SU-DHL-6 (cell line): ENCODE results near the gene COL23A1.

ENCODE experiments used
- H2AFZ ChIP-seq: fragments of 200-600 bp; sonication (generic); 2 replicates; pipeline ENCODE4 v1.6.1; 2014; ENCODE audit warnings: low read depth, mild to moderate bottlenecking, moderate library complexity, mixed read lengths, antibody characterized with exemption, low read length; ENCODE audit not compliant: severe bottlenecking
- H3F3A ChIP-seq: fragments of 200-600 bp; shearing (Covaris generic); 2 replicates; pipeline ENCODE4 v1.6.0; 2016; ENCODE audit warnings: antibody characterized with exemption, mild to moderate bottlenecking; ENCODE audit not compliant: insufficient read depth
- H3K27ac ChIP-seq: fragments of 200-600 bp; sonication (generic); 2 replicates; pipeline ENCODE4 v1.5.1; 2016; ENCODE audit warnings: low read depth, mild to moderate bottlenecking, low read length, moderate library complexity, mixed read lengths
- H3K27me3 ChIP-seq: fragments of 200-600 bp; sonication (generic), shearing (Covaris generic); 2 replicates; pipeline ENCODE4 v1.6.0; 2014; ENCODE audit warnings: mild to moderate bottlenecking, low read length
- H3K36me3 ChIP-seq: fragments of 200-600 bp; sonication (generic); 2 replicates; pipeline ENCODE4 v1.6.1; 2014; ENCODE audit warnings: mild to moderate bottlenecking, low read length, mixed read lengths
- H3K4me2 ChIP-seq: fragments of 300-600, 200-600 bp; shearing (Covaris generic), sonication (generic); 2 replicates; pipeline ENCODE4 v1.6.0; 2014; ENCODE audit warnings: low read length, low read depth, mild to moderate bottlenecking; ENCODE audit not compliant: poor library complexity, severe bottlenecking
- H3K4me3 ChIP-seq: fragments of 200-600 bp; sonication (generic); 2 replicates; pipeline ENCODE4 v1.5.1; 2014; ENCODE audit warnings: antibody characterized with exemption, low read length, mild to moderate bottlenecking, mixed read lengths; ENCODE audit not compliant: insufficient read depth, poor library complexity, severe bottlenecking
- H3K79me2 ChIP-seq: fragments of 200-600 bp; sonication (generic); 2 replicates; pipeline ENCODE4 v1.6.1; 2014; ENCODE audit warnings: mild to moderate bottlenecking, low read length, moderate library complexity; ENCODE audit not compliant: insufficient read depth
- H3K9ac ChIP-seq: fragments of 200-600 bp; sonication (generic); 2 replicates; pipeline ENCODE4 v1.7.0; 2014; ENCODE audit warnings: mild to moderate bottlenecking, low read length
- H3K9me2 ChIP-seq: fragments of 200-600 bp; sonication (generic); replicated peaks from 2 replicates; pipeline ENCODE4 v1.6.1; 2014; ENCODE audit warnings: low read length; ENCODE audit not compliant: insufficient read depth
- H3K9me3 ChIP-seq: fragments of 200-600 bp; sonication (generic); 2 replicates; pipeline ENCODE4 v1.6.1; 2014; ENCODE audit warnings: low read length, mixed read lengths; ENCODE audit not compliant: insufficient read depth
- H4K20me1 ChIP-seq: fragments of 200-600 bp; sonication (generic); 2 replicates; pipeline ENCODE4 v1.6.1; 2014; ENCODE audit warnings: low read depth, mild to moderate bottlenecking, antibody characterized with exemption, low read length, moderate library complexity, mixed read lengths
- EZH2phosphoT487 ChIP-seq: fragments of 200-600 bp; sonication (generic), shearing (Covaris generic); conservative IDR thresholded peaks from 2 replicates; pipeline ENCODE4 v1.6.1; 2018; ENCODE audit warnings: mild to moderate bottlenecking, antibody characterized with exemption, low read length, moderate library complexity, mixed read lengths
- TF ChIP-seq, protein P1 (sequence below): fragments of 200-600 bp; sonication (generic); IDR thresholded peaks from one replicate; pipeline ENCODE4 v1.5.1; 2017; ENCODE audit warnings: antibody characterized with exemption, mild to moderate bottlenecking, low read length, moderate library complexity; ENCODE audit not compliant: insufficient read depth, poor library complexity, severe bottlenecking

COL23A1 gene

DNA sequence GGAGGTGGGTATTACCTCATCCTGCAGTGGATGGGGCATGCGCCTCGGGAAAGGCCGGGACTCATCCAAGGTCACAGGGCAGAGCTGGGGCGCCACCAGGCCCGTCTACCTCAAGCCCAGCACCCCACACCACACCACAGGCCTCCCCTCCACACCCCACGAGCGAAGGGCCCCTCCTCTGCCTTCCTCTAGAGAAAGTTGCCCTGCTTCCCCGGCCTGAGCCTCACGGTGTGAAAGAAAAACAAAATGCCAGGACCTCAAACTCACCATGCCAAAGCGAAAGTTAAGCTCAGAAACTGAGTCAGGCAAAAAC, 161.1 kb downstream of the COL23A1 start:
- Histone ChIP-seq H3K4me3 (no peak overlapping the region), H4K20me1 (no peaks in the 10 kb centered on the region), H3K4me2 (no peak overlapping the region), H3K9ac (no peak overlapping the region), H3F3A (no peaks in the 10 kb centered on the region), H2AFZ (no peak overlapping the region), H3K9me3 (no peaks in the 10 kb centered on the region), H3K27ac (no peak overlapping the region), H3K79me2 (no peaks in the 10 kb centered on the region), H3K9me2 (no peaks in the 10 kb centered on the region), H3K36me3 (no peaks in the 10 kb centered on the region), H3K27me3 (no peaks in the 10 kb centered on the region)
- TF ChIP-seq, protein P1, sequence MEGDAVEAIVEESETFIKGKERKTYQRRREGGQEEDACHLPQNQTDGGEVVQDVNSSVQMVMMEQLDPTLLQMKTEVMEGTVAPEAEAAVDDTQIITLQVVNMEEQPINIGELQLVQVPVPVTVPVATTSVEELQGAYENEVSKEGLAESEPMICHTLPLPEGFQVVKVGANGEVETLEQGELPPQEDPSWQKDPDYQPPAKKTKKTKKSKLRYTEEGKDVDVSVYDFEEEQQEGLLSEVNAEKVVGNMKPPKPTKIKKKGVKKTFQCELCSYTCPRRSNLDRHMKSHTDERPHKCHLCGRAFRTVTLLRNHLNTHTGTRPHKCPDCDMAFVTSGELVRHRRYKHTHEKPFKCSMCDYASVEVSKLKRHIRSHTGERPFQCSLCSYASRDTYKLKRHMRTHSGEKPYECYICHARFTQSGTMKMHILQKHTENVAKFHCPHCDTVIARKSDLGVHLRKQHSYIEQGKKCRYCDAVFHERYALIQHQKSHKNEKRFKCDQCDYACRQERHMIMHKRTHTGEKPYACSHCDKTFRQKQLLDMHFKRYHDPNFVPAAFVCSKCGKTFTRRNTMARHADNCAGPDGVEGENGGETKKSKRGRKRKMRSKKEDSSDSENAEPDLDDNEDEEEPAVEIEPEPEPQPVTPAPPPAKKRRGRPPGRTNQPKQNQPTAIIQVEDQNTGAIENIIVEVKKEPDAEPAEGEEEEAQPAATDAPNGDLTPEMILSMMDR, result no peak
- TF ChIP-seq EZH2phosphoT487, result no peak

DNA sequence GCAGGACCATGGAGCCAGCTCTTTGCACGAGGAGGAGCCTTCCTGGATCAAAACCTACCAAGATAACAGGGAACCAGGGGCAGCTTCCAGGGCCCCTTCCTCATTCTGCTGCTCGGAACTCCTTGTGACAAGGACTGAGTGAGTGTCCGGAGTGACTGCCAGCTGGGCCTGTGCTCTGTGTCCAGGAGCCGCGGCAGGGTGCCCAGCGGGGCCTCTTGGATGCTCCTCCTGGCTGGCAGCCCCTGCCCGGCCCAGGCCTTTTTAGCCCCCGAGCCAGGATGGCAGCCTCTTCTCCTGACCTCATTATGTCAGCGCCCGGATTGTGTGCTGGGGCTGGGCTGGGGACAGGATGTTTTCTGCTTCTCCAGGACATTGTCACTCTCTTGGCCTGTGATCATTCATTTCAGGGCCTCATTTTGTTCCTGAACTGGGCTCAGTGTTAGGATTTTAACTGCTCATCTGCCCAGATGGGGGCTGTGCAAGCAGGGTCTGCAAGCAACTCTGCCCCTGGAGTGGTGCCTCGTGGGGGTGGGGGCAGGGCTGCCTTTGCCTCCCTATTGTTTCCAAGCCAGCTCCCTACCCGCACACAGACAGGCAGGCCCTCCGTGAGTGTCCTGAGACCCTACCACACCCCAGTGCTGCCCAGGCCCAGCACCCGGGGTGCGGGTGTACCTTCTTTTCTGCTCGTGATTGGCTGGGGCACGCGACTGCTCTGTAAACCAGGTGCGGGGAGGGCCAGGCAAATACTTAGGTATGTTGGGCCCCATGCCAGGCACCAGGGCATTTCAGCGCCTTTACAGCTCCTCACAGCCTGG, 161.6 kb downstream of the COL23A1 start:
- H3F3A ChIP-seq, result no peaks in the 10 kb centered on the region
- no peaks in the 10 kb centered on the region for H3K9me3 ChIP-seq
- no peak overlapping the region for H3K9ac ChIP-seq
- no peak for TF ChIP-seq EZH2phosphoT487
- TF ChIP-seq, protein P1, result no peak
- H3K9me2 ChIP-seq, result no peaks in the 10 kb centered on the region
- no peaks in the 10 kb centered on the region for H3K36me3 ChIP-seq
- H3K4me2 ChIP-seq, result no peak overlapping the region
- H2AFZ ChIP-seq, result no peak overlapping the region
- H3K79me2 ChIP-seq, result no peaks in the 10 kb centered on the region
- no peaks in the 10 kb centered on the region for H3K27me3 ChIP-seq
- H4K20me1 ChIP-seq, result no peaks in the 10 kb centered on the region
- H3K4me3 ChIP-seq, result no peak overlapping the region
- H3K27ac ChIP-seq, result no peak overlapping the region

DNA sequence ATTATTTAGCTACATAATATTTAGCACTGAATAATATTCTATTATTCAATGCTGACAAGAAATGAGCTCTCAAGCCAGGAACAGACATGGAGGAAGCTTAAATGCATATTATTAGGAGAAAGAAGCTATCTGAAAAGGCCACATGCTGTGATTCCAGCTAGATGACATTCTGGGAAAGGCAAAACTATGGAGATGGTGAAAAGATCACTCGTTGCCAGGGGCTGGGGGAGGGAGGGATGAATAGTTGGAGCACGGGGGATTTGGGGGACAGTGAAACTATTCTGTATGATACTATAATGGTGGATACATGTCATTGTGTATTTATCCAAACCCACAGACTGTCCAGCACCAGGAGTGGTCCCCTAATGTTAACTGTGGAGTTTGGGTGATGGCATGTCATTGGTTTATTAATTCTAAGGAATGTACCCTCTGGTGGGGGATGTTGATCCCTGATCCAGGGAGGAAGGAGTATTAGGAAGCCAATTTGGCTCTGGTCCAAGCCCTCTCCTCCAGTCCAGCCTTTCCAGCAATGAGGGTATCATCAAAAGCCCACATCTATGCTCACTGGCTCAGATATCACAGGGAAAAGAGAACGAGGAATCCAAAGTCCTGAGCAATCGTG, 162.5 kb downstream of the COL23A1 start:
- H3K36me3 ChIP-seq, result no peaks in the 10 kb centered on the region
- H3K79me2 ChIP-seq, result no peaks in the 10 kb centered on the region
- no peaks in the 10 kb centered on the region for H3F3A ChIP-seq
- no peak overlapping the region for H3K4me2 ChIP-seq
- no peak overlapping the region for H3K27ac ChIP-seq
- TF ChIP-seq EZH2phosphoT487, result no peak
- TF ChIP-seq, protein P1, result no peak
- no peak overlapping the region for H3K9ac ChIP-seq
- H3K4me3 ChIP-seq, result no peak overlapping the region
- H4K20me1 ChIP-seq, result no peaks in the 10 kb centered on the region
- H2AFZ ChIP-seq, result no peak overlapping the region
- H3K9me2 ChIP-seq, result no peaks in the 10 kb centered on the region
- H3K9me3 ChIP-seq, result no peaks in the 10 kb centered on the region
- no peaks in the 10 kb centered on the region for H3K27me3 ChIP-seq
